T1000 (cell line): Measurements from ENCODE around the gene LRP2.
"Not testable (repeated sequence)": the region's sequence is repeated elsewhere in the genome, so short reads cannot be mapped to it uniquely, and the experiment has no call there.

Source experiments
- DNase-seq: peaks from one replicate; lab custom pipeline; 2025; ENCODE audit warnings: mixed read lengths; lab: John Stamatoyannopoulos, UW

Gene LRP2

GRCh38 chr2:169348321-169349024, 13.9 kb downstream of the LRP2 start:
- no peak for DNase-seq

GRCh38 chr2:169345486-169346437, 16.6 kb downstream of the LRP2 start:
- no peak for DNase-seq

DNA sequence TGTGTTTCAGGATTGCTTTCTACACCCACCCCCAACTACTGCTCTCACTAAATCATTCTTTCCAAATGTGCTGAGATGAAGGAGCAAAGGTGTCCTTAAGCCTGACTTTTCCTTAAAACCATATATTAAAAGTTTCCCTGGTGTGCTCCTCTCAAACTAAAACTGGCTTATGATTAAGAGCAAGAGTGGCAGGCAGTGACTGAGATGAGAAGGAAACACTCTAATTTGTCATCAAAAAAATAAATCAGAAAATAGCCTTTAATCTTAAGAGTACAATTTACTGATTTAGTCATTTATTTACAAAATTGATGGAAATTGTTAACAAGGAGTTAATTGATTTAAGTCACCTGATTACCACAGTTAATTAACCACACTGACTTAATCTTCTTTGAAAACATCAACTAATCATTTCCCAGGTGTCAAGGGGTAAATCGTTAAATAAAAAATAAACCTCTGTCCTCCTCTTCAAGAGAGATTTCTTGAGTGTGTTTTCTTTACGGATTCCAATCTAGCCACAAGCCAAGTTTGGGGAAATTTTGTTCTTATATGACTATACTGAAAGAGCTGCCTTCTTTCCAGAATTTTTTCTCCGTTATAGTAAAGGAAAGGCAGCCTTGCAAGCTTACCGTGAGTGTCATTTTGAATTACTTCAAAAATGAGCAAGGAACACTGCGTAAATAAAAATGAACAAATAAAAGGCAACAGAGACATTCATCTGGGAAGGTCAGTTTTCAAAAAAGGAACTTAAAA, 17.4 kb downstream of the LRP2 start:
- DNase-seq, result no peak

DNA sequence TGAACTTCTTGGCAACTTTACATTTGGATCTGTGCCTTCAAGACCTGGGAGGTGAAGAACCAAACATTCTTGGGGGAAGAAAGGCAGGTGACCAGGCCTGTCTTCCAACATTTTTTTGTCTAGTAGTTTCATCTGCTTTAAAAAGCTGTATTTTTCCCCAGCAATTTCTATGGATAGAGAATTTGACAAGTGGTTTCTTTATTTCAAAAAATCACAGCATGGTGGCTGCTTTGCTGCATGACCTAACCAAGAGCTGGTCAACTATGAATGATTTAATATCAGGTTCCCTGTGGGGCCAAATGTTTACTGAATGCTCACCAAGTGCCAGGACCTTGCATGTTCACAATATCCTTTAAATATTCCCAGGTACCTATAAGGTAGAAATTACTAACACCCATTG, 19.1 kb downstream of the LRP2 start:
- DNase-seq, result no peak

GRCh38 chr2:169339657-169340056, 22.7 kb downstream of the LRP2 start:
- no peak for DNase-seq

DNA sequence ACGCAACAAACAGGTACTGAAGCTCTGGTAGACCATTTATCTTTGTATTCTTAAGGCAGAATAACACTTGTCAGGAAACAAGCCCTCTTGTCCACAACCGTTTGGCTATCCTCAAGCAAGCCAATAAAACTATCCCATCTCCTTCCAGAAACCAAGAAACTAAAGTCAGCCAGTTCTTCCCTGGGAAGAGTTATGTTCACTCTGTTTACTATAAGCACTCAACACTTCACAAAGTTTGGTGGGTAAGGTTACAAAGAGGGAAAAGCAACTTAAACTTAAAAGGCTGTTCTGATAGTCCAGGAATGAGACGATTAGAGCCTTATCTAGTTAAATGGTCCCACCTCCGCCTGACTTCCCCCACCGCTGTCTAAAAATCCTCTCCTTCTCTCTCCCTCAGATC, 25.6 kb downstream of the LRP2 start:
- no peak for DNase-seq

DNA sequence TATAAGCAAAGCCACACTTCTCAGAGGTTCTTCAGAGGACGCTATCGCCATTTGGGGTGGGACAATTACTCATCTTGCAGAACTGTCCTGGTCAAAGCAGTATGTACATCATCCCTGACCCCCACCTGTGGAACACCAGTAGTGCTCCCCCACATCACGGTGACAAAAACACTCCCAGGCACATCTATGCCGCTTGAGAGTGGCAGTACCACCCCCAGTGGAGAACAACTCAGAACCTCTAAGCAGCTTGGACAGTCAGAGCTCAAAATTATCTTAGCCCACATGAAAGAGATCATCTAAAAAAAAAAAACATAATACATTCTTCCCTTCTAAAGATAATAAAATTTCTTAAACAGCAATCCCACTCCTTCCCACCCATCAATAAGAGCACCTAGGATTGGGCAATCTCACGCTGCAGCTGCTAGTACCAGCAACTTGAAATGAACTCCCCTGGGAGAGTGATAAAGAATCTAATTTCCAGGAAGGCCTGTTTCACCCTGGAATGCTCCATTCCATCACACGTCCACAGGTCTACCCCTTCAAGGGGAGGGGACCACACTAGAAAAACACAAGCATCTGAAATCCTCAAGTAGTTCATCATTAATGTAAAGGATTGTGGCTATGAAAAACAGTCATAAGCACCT, 31.7 kb downstream of the LRP2 start:
- no peak for DNase-seq

DNA sequence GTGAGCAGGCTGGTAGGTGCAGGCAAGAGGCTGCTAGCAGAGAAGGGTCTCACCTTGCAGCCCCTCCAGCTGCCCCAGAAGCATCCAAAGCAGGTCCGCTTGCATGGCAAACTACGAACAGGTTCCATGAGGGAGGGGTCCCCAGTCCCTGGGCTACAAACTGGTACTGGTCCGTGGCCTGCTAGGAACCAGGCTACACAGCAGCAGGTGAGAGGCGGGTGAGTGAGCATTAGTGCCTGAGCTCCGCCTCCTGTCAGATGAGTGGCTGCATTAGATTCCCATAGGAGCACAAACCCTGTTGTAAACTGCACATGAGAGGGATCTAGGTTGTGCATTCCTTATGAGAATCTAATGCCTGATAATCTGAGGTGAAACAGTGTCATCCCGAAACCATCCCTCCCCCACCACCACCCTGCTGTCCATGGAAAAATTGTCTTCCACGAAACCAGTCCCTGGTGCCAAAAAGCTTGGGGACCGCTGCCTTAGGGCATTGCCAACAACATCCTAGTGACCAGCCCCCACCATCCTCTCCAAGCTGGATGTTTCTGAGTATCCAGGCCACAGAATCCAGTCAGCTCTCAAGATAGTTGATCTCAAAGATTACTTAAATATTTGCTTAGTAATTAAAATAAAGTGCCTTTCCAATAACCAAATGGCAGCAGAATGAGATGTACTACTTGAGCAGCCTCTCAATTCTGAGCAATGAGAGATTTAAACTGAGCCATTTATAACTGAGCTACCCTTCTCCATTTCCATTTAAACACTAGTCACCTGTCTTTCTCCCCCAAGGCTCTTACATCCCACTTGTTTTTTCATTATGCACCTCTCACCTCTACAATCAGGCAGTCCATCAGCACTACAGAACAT, 32.4 kb downstream of the LRP2 start:
- no peak for DNase-seq

DNA sequence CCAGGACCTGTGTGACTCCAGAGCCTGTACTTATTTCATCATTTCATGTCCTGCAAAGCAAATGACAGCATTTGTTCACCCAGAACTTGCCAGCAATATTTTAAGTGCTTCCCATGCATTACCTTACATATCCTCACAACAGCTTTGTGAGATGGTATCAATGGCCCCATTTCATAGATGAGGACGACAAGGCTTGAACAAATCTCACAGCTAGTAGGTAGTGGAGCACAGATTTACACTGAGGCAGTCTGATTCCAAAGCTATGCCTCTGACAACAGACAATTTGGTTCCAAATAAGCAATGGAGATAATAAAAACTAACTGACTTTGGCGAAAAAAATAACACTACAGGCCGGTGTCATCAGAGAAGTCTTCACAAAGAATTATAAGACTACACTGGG, 33.5 kb downstream of the LRP2 start:
- no peak for DNase-seq

GRCh38 chr2:169327837-169328236, 34.5 kb downstream of the LRP2 start:
- DNase-seq, result not testable (repeated sequence)

DNA sequence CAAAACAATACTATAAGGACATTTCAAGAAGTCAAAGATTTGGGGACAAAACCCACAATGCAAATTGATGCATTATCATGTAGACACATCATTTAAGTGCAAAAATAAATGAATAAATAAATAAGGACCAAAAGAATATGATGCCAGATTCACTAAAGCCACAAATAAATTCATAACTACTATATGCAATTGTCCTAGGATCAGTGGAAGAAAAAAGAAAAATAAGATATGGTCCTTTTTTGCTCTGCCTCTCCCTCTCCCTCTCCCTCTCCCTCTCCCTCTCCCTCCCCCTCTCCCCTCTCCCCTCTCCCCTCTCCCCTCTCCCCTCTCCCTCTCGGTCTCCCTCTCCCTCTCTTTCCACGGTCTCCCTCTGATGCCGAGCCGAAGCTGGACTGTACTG, 36.4 kb downstream of the LRP2 start:
- DNase-seq, result not testable (repeated sequence)

- DNase-seq, result no peak
These were observed 37.6 kb downstream of the LRP2 start for GRCh38 chr2:169324581-169325260.

DNA sequence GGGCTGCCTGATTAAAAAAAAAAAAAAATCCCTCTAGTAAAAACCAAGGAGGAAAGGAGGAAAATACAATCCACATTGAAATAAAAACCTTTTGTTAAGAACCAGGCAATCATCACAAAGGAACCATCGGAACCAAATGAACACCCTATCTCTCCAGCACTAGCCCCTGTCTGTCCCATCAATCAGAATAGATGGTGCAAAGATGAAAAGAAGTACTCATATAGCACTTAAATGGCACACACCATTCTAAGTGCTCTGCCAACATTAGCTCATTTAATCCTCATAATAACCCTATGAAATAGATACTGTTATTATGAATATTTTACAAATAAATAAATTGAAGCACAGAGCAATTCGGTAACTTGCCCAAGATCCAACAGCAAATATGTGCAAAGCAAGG, 38.5 kb downstream of the LRP2 start:
- DNase-seq, result no peak

DNA sequence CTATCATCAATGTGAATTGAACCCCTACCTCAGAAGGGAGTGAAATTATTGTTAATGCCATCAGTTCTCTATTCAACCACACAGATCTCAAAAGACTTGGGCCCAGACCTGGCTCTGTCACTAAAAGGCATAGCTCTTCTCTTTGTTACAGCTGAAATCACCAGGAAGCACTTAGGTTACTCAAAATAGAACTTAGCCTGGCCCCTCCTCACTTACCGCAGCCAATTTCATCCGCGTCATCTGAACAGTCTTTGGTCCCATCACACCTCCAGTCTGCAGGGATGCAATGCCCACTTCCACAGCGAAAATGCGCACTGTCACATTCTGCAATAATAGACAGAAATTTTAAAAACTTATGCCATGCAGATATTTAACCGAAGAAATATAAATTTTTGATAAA, 41.8 kb downstream of the LRP2 start:
- DNase-seq, result no peak

DNA sequence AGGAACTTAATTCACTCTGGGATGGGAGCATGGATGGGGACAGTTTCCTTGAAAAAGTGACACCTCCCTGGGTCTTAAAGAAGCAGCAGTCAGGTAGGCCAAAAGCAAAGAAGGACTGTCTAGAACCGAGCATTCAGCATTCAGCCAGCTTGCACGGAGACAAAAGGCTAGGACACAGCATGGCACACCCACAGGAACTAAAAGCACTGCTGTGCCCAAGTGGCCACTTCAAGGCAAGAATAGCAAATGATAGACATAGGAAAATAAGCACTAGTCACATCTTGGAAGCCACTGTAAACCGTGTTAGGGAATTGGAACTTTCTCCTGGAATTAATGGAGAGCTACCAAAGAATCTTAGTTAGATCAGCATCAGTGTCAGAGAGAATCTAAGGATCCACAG, 47.0 kb downstream of the LRP2 start:
- no peak for DNase-seq

- not testable (repeated sequence) for DNase-seq
These were observed 54.0 kb downstream of the LRP2 start for GRCh38 chr2:169308349-169308748.

DNA sequence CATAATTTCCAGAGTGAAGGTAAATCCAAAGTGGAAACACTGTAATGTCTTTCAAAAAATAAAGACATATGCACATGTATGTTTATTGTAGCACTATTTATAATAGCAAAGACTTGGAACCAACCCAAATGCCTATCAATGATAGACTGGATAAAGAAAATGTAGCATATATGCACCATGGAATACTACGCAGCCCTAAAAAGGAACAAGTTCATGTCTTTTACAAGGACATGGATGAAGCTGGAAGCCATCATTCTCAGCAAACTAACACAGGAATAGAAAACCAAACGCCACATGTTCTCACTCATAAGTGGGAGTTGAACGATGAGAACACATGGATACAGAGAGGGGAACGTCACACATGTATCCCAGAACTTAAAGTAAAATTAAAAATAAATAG, 57.6 kb downstream of the LRP2 start:
- not testable (repeated sequence) for DNase-seq

- DNase-seq, result no peak
These were observed 58.6 kb downstream of the LRP2 start for GRCh38 chr2:169303579-169304305.

DNA sequence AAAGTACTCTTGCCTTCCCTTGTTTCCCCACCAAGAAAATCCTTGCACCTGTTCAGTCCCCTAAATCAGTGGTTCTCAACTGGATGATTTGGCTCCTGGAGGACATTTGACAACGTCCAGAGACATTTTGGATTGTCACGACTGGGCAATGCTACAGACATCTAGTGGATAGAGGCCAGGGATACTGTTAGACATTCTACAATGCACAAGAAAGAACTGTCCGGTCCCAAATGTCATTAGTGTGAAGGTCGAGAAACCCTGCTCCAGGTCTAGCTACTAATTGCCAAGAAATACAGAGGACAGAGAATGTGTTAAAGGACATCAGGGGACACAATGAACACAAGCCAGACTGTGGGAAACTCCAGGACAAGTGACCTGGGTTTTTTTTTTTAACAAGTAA, 60.0 kb downstream of the LRP2 start:
- DNase-seq, result no peak
